ENCODE measurements around the gene RRAD.
"Not testable (repeated sequence)": the region's sequence is repeated elsewhere in the genome, so short reads cannot be mapped to it uniquely, and the experiment has no call there.

Gene RRAD

DNA sequence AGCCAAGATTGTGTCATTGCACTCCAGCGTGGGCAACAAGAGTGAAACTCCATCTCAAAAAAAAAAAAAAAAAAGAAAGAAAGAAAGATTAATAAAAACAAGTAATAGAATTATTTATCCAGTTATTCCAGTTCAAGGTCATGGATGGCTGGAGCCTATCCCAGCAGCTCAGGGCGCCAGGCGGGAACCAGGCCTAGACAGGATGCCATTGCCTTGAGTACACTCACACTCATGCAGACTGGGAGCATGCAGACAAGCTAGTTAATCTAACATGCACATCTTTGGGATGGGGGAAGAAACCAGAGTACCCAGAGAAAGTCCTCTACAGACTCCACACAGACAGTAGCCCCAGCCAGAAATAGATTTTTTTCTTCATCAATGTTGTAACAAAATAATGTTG is 27.1 kb downstream of the RRAD start:
- no peak for DNase-seq

DNA sequence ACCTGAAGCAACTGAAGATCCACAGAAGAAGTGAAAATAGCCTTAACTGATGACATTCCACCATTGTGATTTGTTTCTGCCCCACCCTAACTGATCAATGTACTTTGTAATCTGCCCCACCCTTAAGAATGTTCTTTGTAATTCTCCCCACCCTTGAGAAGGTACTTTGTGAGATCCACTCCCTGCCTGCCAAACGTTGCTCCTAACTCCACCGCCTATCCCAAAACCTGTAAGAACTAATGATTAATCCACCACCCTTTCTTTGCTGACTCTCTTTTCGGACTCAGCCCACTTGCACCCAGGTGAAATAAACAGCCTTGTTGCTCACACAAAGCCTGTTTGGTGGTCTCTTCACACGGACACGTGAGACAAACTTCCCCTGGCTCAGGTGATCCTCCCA is 28.7 kb downstream of the RRAD start:
- not testable (repeated sequence) for DNase-seq

DNA sequence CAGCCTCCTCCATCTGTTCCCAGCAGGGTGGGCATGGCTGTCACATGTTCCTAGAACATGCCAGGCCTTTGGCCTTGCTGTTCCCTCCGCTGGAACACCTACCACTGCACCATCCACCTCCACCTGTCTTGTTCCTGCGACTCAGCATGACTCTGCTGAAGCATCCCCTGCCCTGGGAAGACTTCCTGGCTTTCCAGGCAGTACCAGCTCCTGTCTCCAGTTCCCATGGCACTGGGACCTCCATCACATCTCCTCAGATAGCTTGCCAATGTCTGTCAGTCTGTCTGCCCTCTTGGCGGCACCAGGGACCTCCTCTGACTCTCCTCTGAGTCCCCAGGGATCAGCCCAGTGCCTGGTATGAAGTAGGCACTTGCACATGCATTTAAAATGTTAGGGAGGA is 29.3 kb downstream of the RRAD start:
- no peak for DNase-seq

DNA sequence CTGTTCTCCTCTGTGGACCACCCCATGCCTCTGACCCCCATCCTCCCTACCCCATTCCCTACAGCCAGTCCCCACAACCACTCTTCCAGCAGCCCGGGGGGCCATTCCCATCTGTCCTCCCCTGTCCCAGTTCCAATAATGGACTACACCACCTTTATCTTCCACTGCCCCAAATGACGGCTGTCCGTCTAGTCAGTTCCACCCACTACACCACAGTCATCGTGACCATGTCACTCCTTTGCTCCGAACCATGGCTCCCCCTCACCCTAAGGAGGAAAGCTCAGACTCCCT is 29.7 kb downstream of the RRAD start:
- DNase-seq = no peak

DNA sequence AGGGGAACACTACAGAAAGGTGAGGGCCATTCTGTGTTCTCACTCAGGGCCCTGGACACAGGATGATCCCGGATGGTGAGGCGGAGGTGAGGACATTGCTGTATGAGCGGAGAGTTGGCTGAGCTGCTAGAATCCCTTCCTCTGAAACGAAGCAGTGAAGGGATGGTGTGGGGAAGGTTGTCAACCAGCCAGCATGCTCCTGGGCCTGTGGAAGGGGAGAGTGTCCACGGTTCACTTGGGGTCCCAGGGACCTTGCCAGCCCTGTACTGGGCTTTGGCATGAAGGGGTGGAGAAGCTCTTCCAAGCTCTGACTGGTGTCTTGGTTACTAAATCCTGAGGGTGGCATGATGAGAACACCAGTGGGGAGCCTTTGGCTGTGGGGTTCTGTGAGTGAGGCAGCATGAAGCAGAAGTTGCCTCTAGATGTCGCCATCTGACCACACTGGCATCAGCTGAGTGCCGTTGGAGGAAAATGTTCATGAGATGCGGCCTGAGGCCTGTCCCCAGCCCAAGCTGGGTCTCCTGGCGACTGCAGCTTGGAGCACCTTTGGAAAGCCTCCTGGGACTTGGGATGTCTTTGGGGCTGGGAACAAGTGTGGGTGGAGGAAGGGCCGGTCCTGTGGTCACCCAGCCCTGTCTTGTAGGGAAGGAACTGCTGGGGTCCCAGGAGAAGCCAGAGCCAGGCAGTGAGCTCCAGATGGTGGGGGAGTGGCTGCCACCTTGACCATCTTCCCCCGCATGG is 30.2 kb downstream of the RRAD start:
- DNase-seq = peak; percentile 43 to 55

DNA sequence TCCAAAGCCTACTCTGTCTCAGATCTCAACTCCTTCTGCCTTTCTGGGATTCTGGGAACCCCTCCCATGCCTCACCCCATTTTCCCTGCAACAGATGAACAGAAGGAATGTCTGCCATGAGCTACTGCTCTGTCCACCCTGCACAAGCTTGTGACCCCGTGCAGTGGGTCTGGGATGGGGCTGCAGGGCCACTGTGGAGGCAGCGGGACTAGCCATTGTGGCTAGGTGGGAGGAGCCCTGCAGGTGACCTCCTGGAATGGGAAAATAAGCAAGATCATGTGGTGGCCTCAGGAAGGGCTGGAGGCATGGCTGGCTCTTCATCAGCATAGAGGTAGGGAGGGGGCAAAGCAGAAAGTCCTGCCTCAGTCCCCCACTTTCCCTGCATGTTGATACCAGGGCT is 31.3 kb downstream of the RRAD start:
- DNase-seq = no peak

DNA sequence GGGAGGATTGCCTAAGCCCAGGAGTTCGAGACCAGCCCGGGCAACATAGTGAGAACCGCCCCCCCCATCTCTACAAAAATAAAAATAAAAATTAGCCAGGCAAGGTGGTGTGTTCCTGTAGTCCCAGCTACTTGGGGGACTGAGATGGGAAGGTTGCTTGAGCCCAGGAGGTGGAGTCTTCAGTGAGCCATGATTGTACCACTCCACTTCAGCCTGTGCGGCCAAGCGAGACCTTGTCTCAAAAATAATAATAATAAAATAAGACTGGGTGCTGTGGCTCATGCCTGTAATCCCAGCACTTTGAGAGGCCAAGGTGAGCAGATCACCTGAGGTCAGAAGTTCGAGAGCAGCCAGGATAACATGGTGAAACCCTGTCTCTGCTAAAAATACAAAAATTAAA is 33.5 kb downstream of the RRAD start:
- no peak for DNase-seq

DNA sequence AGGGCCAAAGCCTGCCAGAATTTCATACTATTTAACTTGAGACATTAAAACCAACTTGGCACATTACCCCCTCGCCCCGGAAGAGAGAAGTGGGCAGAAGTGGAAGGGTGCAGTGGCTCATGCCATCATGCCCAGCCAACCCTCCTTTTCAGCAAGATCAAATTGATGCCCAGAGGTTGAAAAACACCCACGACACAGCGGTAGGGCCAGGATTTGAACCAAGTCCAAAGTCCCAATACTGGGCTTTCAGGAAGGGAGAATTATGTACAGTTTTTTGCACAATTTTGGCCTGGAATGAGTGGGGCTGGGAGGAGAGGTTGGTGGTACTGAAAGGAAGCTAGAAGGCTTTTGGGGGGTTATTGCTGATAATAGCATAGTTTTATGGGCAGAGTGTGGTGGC is 34.0 kb downstream of the RRAD start:
- DNase-seq = no peak

DNA sequence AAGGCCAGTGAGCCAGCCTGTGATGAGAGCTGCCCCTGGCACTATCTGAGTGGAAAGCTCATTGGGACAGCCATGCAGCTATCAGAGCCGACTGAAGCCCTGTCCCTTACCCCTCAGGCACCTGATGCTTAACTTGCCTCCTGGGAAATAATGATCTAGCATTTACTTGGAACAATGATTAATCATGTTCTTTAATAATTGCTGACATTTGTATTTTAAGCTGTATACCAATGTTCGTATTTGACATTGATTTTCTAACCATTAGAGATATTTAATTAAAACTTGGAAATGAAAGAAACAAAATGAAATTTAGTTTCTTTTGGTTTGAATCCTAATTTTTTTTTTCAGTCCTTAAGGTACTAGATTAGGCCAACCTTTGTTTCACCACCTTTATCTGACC is 34.5 kb downstream of the RRAD start:
- no peak for DNase-seq

DNA sequence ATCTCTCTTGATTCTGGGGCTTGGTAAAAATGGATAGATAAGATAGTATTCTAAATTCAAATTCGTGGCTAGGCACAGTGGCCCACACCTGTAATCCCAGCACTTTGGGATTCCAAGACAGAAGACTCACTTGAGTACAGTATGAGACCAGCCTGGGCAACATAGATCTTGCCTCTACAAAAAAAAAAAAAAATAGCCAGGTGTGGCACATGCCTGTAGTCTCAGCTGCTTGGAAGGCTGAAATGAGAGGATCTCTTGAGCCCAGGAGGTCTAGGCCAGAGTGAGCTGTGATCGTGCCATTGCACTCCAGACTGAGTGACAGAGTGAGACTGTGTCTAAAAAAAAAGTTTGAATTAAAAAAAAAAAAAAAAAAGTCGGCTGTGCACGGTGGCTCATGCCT is 35.7 kb downstream of the RRAD start:
- no peak for DNase-seq

DNA sequence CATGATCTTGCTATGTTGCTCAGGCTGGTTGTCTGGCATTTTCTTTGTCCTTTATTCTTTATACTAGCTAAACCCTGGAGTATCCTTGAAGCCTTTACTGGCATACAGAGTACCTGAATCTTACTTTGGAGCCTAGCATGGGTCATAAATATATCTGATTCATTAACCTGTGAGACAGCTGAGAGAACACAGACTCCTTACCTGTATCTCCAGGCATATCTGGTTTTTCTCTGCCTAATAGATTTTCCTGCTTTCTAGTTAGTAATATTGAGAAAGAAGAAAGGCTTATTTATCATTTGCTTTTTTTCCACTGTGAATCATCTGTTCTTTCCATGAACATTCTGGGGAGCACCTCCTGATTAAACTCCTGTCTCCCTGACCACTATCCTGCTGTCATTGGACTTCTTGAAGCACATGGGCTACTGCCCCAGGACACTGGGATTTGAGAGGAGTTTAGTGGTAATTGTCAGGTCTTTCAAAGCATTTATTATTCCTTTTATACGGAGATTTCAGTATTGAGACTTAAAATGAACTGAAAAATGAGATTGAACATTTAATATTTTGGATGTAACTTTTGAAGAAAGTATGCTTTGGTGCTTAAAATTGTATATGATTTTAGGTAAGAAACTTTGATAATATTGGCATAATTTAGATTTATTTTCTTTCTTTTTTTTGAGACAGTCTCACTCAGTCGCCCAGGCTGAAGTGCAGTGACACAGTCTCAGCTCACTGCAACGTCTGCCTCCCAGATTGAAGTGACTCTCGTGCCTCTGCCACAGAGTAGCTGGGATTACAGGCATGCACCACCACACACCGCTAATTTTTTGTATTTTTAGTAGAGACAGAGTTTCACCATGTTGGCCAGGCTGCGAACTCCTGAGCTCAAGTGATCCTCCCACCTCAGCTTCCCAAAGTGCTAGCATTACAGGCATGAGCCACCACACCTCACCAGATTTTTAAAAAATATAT is 36.4 kb downstream of the RRAD start:
- no peak for DNase-seq

DNA sequence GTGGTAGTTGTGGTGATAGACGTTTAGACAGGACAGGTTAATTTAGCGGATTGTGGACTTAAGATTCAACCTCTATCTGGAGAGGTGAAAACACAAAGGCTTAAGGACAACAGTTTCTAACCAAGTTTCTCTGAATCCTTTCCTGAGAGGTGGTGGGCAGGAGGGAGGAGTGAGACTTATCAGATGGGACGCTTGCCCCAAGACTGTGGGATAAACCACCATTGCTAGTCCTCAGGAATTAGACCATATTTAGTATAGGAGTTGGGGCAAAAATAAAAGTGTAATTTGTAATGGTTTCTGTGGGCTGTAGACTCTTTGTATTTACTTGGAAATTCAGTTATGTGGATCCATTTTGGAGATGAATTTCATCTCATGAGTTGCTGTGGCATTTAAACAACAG is 38.4 kb downstream of the RRAD start:
- no peak for DNase-seq

DNA sequence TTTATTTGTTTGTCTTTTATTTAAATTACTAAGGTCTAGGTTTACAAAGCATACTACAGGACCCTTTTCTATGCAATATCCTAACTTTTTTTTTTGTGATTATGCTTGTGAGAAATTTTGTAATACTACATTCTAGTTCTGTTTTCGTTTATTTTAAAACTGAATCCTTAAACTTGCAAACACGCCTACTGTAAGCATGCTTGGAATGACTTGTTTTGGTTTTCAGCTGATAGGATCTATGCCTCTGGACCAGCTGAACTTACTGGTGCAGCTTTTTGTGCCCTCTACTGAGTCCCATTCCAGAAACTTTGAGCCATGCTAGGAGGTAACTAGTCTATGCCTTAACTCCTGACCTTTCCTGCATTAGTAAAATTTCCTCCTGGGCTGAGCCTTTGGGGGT is 39.0 kb downstream of the RRAD start:
- no peak for DNase-seq

DNA sequence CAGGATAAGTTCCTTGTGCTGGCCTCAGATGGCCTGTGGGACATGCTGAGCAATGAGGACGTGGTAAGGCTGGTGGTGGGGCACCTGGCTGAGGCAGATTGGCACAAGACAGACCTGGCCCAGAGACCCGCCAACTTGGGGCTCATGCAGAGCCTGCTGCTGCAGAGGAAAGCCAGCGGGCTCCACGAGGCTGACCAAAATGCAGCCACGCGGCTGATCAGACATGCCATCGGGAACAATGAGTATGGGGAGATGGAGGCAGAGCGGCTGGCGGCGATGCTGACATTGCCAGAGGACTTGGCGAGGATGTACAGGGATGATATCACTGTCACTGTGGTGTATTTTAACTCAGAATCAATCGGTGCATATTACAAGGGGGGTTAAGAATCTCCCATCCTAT is 39.8 kb downstream of the RRAD start:
- no peak for DNase-seq

DNA sequence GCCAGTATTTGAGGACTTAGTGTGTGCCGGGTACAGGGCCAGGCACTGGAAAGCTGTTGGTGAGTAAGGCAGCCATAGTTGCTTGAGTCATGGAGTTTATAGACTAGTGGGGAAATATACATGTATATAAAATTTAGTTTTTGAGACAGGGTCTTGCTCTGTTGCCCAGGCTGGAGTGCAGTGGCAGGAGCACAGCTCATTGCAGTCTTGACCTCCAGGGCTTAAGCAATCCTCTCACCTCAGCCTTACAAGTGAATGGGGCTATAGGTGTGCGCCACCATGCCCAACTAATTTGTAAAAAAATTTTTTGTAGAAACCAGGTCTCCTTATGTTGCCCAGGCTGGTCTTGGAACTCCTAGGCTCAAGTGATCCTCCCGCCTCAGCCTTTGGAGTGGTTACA is 42.6 kb downstream of the RRAD start:
- DNase-seq = no peak

DNA sequence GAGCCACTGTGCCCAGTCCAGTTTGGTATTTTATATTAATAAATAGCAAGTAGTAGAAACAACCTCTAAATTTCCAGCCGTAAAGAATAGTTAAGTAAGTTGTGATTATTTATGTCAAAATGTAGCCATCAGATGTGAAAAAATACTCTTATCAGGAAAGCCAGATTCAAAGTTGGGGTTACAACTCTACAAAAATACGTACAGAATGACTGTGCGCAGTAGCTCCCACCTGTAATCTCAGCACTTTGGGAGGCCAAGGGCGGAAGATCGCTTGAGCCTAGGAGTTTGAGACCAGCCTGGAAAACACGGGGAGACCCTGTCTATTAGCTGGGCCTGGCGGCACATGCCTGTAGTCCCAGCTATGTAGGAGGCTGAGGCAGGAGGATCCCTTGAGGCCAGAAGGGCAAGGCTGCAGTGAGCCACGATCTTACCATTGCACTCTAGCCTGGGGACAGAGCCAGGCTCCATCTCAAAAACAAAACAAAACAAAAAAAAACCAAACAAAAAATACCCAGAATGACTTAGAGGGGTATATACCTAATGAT is 43.3 kb downstream of the RRAD start:
- no peak for DNase-seq

DNA sequence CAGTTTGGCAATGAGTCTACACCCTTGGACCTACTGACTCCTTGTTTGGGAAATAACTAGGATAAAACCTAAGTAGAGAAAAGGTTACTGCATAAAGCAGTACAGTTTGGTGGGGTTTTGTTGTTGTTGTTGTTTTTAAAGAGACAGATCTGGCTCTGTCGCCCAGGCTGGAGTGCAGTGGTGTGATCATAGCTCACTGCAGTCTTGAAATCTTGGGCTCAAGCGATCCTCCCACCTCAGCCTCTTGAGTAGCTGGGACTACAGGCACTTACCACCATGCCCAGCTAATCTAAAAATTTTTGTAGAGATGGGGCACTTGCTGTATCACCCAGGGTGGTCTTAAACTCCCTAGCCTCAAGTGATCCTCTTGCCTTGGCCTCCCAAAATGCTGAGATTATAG is 43.8 kb downstream of the RRAD start:
- DNase-seq = no peak

DNA sequence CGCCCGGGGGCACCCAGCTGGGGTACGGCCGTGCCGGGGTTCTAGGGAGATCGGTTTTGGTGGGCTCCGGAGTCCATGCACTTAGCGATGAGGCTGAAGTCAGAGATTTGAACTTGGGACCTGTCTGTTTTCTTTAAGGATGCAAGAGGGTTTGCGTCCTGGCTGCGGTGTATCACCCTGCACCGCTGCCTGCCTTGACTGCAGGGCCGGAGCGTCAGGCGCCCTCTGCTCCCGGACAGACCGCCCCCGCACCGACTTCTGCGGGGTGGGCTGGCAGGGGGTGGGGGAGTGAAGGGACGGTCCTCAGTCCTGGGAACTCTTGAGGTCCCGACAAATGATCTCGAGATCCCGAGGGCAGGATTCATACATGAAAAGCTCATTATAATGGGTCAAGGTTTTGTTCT is 44.3 kb downstream of the RRAD start:
- DNase-seq = no peak

DNA sequence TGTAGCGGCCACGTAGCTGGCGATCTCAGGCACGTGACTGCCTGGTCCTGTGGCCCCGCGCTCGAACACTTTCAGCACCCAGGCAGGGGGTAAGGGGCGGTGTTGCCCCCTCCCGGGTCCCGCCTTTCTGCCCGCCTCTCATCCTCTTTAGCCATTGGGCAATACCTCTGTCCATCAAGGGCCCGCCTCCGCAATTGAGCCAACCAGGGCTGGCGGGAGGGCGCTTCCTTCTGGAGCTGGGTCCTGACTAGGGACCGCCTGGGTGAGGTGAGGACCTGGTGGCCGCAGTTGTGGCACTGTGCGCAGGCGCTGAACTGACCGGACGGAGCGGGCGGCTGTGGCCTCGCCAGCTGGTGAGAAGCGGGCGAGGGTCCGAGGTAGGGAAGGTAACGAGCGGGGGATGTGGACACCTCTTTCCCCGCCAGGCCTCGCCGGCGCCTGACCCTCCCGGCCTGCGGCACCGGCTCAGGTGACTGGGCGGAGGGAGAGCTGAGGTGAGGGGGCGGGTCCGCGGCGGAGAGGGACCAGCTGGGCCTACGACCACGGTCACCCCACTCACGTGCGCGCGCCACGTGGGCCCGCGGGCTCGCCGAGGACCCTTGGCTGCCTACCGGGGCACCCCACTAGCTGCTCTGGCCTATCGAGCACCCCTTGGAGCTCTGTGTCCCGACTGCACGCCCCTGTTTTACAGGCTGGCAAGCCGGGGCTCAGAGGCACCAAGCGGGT is 44.9 kb downstream of the RRAD start, which contains the start of gene PDP2:
Gene PDP2, plus strand, starts transcription at position 228 of the 726 bp plus-strand sequence. CDS start 3,770 bp downstream, outside the sequence.
- DNase-seq = peak; percentile 87 to 93

DNA sequence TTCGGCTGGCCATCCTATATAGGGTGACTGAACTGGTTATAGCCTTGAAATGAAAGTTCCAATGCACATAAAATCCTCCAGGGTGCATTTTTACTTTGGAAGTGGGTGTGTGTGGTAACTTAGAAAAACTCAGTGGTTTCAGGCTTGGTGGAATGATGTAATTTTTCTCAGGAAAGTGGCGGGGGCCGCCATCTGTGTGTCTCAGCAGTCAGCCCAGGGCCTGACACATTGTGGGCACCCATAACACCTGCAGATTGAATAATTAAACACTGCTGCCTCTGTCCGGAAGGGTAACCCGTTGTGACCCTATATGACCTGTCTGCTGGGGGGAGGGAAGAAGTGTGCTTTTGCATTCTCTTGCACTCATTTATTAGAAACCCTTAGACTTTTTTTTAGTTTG is 47.3 kb downstream of the RRAD start:
- no peak for DNase-seq

DNA sequence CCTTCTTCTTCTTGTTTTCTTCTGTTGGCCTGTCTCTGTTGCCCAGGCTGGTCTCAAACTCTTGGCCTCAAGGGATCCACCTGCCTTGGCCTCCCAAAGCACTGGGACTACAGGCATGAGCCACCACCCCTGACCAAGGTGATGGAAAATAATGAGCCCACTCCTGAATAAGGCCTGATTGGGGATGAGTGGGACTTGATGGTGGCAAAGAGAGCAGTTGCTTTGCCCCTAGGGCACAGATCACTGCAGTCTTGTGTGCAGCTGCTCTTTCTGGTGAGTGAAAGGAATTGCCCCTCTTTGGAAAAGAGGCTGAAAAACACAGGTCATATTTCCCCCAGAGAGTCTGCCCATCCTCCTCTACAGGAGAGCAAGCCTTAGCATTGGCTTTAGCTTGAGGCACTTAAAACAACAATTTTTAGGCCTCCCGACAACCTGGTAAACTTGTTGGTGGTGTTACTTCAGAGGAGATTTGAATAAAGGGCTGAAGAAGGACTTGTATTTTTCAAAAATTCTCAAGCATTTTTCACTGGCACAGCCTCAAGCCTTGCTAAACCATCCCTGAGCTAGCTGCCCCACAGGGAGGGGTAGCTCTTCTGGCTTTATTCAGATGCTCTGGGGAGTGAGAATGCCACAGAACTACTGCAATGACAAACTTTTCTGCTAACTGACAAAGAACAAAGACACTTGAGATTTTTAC is 51.1 kb downstream of the RRAD start:
- DNase-seq = no peak

DNA sequence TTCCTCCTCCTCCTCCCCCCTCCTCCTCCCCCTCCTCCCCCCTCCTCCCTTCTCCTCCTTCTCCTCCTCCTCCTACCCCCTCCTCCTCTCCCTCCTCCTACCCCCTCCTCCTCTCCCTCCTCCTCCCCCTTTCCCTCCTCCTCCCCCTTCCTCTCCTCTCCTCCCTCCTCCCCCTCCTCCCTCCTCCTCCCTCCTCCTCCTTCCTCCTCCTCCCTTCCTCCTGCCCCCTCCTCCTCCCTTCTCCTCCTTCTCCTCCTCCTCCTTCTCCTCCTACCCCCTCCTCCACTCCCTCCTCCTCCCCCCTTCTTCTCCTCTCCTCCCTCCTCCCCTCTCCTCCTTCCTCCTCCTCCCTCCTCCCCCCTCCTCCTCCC is 51.7 kb downstream of the RRAD start:
- no peak for DNase-seq

All from NCI-H2081 (cell line).